HG02981 (cell line): ENCODE results near the gene CIAO2A.

Experiments used
- ATAC-seq: cut with Tn5 transposase; IDR thresholded peaks from one replicate; pipeline ENCODE4 v1.9.1; 2021; ENCODE audit warnings: mild to moderate bottlenecking, moderate library complexity; ENCODE audit not compliant: unreplicated experiment

The CIAO2A gene

GRCh38 chr15:64045101-64045435 lies 48.6 kb downstream of the CIAO2A start:
- no peak for ATAC-seq

- peak; percentile 52 for ATAC-seq
Measured at GRCh38 chr15:64044300-64045100, 49.1 kb downstream of the CIAO2A start.

GRCh38 chr15:64038878-64039610 lies 54.6 kb downstream of the CIAO2A start:
- no peak for ATAC-seq

- no peak for ATAC-seq
Measured at GRCh38 chr15:64037966-64038365, 55.7 kb downstream of the CIAO2A start.

GRCh38 chr15:64037116-64037515 lies 56.5 kb downstream of the CIAO2A start:
- ATAC-seq, result no peak

GRCh38 chr15:64035525-64035924 lies 58.1 kb downstream of the CIAO2A start:
- ATAC-seq, result no peak

- no peak for ATAC-seq
Measured at GRCh38 chr15:64034519-64034918, 59.1 kb downstream of the CIAO2A start.

GRCh38 chr15:64032329-64032728 lies 61.3 kb downstream of the CIAO2A start:
- no peak for ATAC-seq

- no peak for ATAC-seq
Measured at GRCh38 chr15:64030123-64030522, 63.5 kb downstream of the CIAO2A start.

GRCh38 chr15:64029633-64030032 lies 64.0 kb downstream of the CIAO2A start:
- no peak for ATAC-seq

- ATAC-seq, result no peak
Measured at GRCh38 chr15:64029110-64029509, 64.5 kb downstream of the CIAO2A start.

- no peak for ATAC-seq
Measured at GRCh38 chr15:64026591-64026990, 67.0 kb downstream of the CIAO2A start.

GRCh38 chr15:64024172-64025050 lies 69.2 kb downstream of the CIAO2A start:
- no peak for ATAC-seq

GRCh38 chr15:64023220-64023619 lies 70.4 kb downstream of the CIAO2A start:
- no peak for ATAC-seq

GRCh38 chr15:64022571-64022970 lies 71.1 kb downstream of the CIAO2A start:
- ATAC-seq, result no peak
